Suprapubic skin (tissue), 3 donors: ENCODE measurements around the gene PHYH.

Experiments used
- POLR2A ChIP-seq, 2 donors: fragments of 450-650 bp; IDR thresholded peaks; one replicate each; pipeline ENCODE4 v1.6.1; 2017; ENCODE audit warnings: antibody characterized with exemption in 2 of 2, mild to moderate bottlenecking in 2 of 2, moderate library complexity in 2 of 2
- TF ChIP-seq, protein P1 (sequence below), 2 donors: fragments of 200-600 bp in 1 of 2; fragments of 450-650 bp in 1 of 2; sonication (generic) in 1 of 2; IDR thresholded peaks; one replicate each; pipeline ENCODE4 v1.5.1; 2016 to 2019; ENCODE audit warnings: antibody characterized with exemption in 2 of 2, mild to moderate bottlenecking in 1 of 2, moderate library complexity in 1 of 2

- TF ChIP-seq, protein P1, sequence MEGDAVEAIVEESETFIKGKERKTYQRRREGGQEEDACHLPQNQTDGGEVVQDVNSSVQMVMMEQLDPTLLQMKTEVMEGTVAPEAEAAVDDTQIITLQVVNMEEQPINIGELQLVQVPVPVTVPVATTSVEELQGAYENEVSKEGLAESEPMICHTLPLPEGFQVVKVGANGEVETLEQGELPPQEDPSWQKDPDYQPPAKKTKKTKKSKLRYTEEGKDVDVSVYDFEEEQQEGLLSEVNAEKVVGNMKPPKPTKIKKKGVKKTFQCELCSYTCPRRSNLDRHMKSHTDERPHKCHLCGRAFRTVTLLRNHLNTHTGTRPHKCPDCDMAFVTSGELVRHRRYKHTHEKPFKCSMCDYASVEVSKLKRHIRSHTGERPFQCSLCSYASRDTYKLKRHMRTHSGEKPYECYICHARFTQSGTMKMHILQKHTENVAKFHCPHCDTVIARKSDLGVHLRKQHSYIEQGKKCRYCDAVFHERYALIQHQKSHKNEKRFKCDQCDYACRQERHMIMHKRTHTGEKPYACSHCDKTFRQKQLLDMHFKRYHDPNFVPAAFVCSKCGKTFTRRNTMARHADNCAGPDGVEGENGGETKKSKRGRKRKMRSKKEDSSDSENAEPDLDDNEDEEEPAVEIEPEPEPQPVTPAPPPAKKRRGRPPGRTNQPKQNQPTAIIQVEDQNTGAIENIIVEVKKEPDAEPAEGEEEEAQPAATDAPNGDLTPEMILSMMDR (IDR thresholded peaks at IDR 0.05): no peak
- TF ChIP-seq POLR2A (IDR thresholded peaks at IDR 0.05): no peak
Observed at GRCh38 chr10:13247784-13248183, 52.1 kb downstream of the PHYH start.
